ELR (cell line): ENCODE data around the gene NCOR2.

Experiments
- DNase-seq: peaks from one replicate; pipeline ENCODE4 v3.0.0-alpha.2; 2015; ENCODE audit warnings: low read depth

NCOR2 gene

DNA sequence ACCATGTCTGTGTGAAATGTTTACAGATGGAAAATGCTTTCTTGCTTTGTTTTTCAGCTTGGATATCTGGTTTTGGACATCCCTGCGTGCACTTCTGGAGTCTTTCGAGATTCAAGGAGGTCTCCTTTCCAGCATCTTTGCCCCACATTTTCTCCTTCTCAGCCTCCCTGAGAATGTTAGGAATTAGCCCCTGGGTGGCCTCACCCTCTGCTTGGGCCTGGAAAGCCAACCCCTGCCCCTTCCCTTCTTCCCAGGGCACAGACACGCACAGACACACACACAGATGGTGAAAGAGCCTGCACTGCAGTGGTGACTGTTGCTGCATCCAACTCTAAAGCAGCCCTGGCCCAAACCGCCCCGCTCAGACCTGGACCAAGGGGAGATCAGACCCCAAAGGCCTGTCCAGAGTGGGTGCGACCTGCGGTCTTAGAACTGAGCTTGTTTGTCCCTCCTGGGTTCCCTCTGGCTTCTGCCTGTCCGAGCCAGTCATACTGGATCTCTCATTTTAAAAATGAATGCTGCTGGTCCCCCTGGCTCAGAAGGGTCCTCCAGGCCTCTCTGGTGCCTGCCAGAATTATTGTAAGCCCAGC, 8.7 kb upstream of the NCOR2 start:
- DNase-seq = no peak

DNA sequence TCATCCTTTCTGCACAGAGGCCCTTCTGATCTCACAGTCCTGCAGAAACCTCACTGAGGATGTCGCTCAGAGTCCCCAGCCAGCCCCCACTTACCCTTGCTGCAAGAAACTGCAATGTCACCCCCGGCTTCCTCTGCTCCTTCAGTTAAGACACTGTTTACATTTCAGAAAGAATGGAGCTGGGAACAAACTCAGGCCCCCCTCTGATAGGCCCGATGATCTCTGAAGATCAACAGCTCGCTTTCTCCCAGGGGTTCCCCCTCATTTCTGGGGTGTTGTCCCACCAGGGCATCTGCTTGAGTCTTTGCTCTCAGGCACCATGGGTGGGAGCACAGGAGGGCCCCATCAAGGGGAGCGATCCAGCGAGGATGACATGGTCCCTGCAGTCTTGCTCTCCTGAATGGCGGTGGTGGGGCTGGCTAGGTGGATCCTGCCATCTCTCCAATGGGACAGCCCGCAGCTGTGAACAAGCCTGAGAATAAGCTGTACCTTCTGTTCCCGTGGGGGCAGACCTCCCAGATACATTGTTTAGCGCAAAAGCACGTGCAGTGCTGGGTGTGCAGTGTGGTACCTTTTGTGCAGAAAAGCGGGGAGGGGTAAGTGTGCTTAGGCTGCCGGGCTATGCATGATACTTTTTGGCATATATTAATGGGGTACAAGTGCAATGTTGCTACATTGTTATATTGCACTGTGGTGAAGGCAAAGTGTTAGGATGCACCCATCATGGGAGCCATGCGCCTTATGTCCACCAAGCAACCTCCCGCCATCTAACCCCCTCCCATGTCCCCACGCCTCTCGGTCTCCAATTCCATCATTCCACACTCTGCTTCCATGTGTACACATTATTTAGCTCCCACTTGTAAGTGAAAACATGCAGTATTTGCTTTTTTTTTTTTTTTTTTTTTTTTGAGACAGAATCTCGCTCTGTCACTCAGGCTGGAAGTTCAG, 6.7 kb upstream of the NCOR2 start:
- no peak for DNase-seq

DNA sequence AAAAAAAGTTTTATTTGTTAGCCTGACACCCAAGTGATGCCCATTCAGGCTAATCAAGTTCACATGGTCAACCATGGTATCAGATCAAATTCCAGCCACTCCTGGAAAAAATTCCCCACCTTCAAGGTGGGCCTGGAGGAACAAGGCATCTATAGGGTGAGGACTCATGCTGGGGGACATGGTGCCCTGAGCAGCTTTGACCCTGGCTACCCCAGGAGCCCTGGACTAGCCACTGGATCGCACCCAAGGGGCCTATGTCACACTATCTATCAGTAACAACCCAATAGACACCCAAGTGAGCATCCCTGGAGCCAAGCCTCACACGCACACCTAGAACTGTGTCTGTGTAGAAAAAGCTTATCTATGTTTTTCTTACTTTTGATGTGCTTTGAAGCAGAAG, 4.1 kb upstream of the NCOR2 start:
- DNase-seq = no peak

DNA sequence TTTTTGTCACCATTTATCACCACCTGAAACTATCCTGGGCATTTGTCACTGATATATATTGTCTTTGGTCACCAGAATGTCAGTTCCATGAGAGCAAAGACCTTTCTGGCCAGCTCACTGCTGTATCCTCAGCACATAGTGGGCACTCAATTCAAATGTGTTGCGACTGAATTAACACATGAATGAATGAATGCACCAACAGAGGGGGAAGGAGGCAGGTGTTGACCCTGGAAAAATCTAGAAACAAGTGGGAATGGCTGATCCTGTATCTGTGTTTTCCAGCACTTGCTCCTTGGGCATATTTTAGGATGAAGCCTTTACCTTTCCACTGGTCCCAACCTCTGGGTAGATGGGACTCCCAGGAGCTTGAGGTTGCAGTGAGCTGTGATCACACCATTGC, 3.4 kb upstream of the NCOR2 start:
- no peak for DNase-seq

DNA sequence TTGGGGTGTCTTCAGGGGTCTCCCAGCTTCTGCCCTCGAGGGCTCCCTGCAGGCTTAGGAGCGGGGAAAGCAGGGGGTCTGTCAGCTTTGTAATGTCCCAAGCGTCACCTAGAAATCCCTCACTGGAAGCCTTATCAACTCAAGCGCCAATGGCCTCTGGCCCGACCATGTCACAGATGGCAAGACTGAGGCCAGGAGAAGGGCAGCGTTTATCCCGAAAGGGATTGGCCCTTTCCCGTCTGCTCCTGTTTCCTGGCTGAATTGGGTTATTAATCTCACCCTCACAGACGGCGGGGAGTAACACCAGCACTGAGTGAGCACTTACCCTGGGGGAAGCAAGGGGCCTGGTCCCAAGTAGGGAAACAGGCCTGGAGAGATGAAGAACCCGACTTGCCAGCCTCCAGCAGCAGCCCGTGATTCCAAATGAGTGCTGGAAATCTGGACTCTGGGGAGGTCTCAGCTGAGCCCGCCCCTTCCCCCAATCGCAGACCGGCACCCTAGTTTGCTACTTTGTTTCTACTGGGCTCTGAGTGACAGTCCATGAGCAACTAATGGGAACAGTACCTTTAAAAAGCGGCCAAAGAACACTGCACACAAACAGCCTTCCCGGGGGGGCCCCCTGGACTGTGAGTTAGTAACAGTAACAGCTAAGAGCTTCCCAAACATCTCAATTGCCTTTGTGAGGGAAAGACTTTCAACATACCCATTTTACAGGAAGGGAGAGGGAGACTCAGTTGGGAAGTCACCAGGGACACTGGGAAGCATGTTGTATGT, 2.1 kb upstream of the NCOR2 start:
- no peak for DNase-seq

DNA sequence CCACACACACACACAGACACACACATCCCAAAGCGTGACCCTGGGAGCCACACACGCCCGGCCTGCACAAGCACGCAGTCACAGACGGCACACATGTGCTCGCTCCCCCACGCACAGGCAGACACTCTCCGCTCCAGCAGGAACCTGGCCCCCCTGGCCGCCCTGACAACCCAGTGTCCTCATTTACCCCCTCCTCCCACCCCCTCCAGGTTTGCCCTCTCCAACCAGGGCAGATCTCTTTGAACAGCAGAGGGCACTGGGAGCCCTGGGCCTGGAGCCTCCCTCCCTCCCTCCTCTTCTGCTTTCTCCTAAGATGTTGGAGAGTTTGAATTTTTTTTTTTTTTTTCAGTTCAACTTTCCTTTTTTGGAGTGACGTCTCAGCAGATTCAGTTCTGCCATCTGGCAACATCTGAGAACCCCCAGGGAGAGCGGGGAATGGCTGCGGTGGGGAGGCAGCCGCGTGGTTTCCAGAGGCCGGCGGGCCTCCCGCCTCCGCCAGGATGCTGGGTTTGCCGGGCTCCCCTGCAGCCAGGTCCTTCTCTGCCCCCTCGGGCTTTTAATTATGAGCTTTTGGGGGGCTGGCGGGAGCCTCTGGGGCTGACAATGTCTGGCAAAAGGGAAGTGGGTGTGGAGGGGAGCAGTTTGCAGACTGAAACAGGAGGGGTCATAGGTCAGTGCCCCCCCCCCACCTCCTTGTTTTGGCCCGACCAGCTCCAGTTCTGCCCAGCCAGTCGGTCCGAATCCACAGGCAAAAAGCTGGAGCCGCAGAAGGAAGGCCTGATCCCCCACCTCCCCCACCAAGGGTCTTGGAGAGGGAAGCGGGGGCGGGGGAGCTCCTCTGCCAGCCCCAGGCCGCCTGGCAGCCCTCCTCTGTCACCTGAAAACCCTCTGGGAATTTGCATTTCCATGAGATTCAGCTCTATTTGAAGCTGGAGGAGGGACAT, 1.3 kb upstream of the NCOR2 start:
- DNase-seq = peak; percentile 49

GRCh38 chr12:124567673-124568373, 411 bp upstream of the NCOR2 start:
- DNase-seq = peak; percentile 81

DNA sequence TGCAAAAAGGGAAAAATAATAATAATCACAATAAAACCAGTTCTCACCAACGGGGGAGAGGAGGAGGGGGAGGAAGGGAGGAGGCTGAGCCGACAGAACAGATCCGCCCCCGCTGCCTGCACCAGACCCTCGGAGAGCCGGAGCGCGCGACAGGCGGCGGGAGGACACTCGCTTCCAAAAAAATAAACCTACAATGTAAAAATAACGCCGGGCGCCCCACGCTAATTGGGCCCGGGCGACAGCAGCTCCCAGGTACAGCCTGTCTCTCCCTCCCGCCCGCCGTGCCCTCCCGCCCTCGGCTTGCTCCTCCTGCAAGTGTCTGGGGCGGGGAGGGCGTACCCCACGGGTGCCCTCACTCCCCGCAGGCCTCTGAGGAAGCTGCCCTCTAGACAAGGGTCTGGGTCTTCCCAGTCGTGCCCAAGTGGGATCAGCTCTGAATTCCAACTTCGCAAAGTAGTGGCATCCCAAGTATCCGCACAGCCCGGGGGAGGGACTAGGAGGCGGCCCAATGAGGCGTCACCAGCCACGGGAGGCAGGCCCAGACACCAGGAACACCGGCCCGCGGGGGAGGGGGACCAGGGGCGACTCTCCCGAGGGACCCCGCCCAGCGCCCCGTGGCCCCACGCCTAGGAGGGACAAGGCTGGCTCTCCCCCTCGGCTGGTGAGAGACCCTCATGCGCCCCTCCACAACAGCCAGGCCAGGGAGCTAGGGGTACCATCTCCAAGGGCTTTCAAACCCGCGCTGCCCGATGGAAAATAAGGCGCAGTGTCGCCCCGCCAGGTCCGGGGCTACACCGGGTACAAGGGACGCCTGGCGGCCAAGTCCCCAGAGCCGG, 1.0 kb downstream of the NCOR2 start:
- DNase-seq = peak; percentile 81

GRCh38 chr12:124565656-124566160, 1.7 kb downstream of the NCOR2 start:
- DNase-seq = no peak

DNA sequence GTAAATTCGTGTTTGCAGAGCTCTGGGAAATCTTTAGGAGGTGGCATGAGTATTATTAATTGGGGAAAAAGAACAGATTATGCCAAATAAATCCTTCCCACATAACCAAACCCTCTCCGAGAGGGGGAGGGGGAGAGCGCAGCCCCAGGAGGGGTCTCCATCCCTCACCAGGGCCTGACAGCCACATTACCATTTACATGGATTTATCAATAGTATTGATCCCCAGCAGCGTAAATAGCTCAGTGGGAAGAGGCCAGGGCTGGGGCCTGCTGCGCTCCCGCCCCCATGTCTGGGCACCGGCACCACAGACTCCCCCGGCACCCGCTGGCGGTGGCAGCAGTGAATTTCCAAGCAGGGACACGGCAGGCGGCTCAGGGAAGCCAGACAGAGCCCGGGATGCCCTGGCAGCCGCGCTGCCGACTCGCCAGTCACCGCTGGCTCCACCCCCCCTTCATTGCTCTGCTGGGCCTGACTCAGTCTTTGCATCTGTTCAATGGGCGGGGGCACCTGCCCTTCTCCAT, 2.4 kb downstream of the NCOR2 start:
- DNase-seq = peak; percentile 19

DNA sequence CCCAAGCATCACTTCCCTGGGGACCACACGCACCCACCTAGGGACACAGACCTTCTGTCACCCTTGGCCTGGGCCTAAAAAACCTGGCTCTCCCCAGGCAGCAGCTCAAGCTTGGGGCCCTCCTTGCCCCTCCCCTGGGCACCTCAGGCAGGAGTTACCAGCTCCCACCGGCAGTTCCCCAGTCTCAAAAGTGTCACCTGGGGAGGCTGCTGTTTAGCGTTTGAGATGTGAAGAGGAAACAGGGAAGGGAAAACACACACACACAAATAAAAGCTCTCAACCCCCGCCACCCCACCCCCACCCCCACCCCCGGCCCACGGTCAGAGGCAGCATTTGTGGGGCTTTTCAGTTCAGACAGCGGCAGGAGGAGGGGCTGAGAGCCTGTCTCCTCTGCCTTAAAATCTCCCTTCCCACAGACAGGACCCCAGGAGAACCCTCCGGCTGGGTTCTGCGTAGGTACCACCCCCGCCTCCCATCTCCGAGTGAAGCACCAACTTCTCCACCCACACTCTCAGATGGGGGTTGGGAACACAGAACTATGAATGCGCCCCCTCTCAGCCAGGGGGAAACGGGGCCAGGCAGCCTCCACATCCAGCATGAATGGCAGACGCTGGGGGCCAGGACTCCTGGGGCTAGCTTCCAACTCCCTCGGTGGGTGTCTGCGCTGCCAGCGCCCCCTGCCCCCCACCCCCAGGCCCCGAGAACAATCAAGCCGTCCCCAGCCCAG, 3.0 kb downstream of the NCOR2 start:
- no peak for DNase-seq

DNA sequence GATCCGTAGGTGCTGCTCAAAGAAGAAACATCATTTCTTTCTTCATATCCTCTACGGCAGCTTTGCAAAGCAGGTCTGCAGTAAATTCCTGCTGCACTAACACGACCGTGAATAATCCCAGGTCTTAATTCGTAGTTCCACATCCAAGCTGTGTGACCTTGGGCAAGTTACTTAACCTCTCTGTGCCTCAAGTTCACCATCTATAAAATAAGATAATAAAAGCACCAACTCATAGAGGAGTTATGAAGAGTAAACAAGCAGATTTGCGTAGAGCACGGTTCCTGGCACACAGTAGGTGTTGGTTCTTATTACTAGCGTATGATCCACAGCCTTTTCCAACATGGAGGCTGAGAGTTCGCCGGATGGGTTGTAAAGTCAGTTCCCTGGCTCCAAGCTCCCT, 3.6 kb downstream of the NCOR2 start:
- no peak for DNase-seq

DNA sequence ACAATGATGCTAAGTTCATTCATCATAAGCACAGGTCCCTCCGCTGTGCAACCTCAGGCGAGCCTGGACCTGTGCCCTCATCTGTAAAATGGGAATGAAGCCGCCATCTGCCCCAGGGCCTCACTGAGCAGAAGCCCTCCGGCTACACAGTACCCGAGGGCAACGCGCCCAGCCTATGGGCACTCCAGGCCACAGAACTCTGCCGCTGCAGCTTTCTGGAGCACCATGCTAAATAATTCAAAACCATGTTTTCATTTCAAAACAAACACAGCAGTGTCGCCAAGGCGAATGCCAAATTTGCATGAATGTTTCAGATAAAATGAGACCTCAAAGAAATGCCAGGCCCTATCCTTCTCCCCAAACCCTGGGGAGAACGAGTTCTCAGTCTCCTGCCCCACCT, 4.0 kb downstream of the NCOR2 start:
- no peak for DNase-seq

DNA sequence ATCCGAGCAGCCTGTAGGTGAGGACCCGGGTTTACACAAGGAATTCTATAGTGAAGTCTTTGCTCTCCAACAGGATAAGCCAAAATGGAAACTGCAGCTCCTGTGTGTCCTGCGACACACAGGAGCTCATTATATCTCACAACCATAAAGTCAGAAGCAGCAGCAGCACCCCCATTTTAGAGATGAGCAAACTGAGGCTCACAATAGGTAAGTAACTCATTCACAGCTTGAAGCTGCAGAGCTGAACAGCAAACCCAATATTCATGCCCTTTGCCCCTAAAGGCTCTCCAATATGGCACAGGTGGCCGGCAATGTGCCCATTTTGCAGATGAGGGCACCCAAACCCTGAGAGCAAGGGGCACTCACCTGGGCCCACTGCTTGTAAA, 4.6 kb downstream of the NCOR2 start:
- no peak for DNase-seq

GRCh38 chr12:124562018-124562795, 5.2 kb downstream of the NCOR2 start:
- DNase-seq = no peak

GRCh38 chr12:124561231-124561630, 6.2 kb downstream of the NCOR2 start:
- DNase-seq = no peak

DNA sequence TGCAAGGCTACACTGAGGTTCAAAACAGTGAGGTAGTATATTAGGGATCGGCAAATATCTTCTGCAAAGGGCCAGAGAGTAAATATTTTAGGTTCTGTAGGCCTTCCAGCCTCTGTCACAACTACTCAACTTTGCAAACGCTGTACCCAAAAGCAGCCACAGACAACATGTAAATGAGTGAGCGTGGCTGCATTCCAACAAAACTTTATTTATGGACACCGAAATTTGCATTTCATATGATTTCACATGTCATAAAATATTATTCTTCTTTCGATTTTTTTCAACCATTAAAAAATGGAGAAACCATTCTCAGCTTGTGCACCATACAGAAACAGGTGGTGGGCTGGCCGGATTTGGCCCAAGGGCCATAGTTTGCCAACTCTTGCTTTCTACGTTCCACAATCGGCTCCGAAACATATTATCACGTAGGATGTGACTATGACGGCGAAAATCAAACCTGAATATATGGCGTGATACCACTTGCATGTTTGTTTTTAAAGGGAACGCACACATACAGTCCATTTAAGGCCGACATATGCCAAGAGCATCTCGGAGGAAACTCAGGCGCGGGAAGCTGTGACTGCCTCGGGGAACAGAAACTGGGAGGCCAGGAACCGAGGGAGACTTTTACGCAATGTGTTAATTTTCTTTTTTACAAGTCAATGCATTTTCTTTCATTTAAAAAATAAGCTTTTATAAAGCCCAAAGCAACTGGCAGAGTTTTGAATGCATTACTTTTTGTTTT, 7.1 kb downstream of the NCOR2 start:
- no peak for DNase-seq
